Stimulated activated CD4-positive, alpha-beta T cell treated with anti-CD3 and anti-CD28 coated beads, Interleukin-12 subunit alpha, Interleukin-12 subunit beta, amount 100 ng/mL, for 48 hours (primary cell): ENCODE data around the gene SLC38A2.
"Not testable (repeated sequence)": the region's sequence is repeated elsewhere in the genome, so short reads cannot be mapped to it uniquely, and the experiment has no call there.

Source experiments
- DNase-seq, 3 donors: peaks; one replicate each; pipeline ENCODE4 v3.0.0-alpha.2; 2020; ENCODE audit warnings: low read depth in 2 of 3, low spot score in 1 of 3

Gene SLC38A2

GRCh38 chr12:46325075-46325474 is 47.5 kb downstream of the SLC38A2 start:
- DNase-seq, result not testable (repeated sequence)

GRCh38 chr12:46320731-46321130 is 51.8 kb downstream of the SLC38A2 start:
- no peak for DNase-seq

GRCh38 chr12:46318037-46318436 is 54.5 kb downstream of the SLC38A2 start:
- DNase-seq, result no peak
